Measurements from ENCODE around the gene ANKRD49. TPM values are rescaled to one million over a fixed set of nuclear protein-coding genes. Genes with fewer than 3 reads are reported as not detected.
A peak's percentile ranks its signal among the peaks of the same experiment; 100 is the strongest.

ANKRD49 gene
- 10 to 100 TPM; 14.2 to 33.8 (median 26.7) TPM for polyA plus RNA-seq
- long read RNA-seq, donor 1, transcript ANKRD49-208 (2 exons, 3,002 nt), result major isoform, 13 of 29 reads
- long read RNA-seq, donor 1, transcript ANKRD49-210 (3 exons, 2,268 nt), result minor isoform, 10 of 29 reads
- long read RNA-seq, donor 1, partial matches to known transcripts, result 0 of 29 reads
- long read RNA-seq, donor 1, other reads (novel, unspliced or antisense), result 0 of 29 reads
- long read RNA-seq, donor 2, partial matches to known transcripts, result 0 of 4 reads
- long read RNA-seq, donor 2, other reads (novel, unspliced or antisense), result 0 of 4 reads
- long read RNA-seq, donor 3, transcript ANKRD49-208 (2 exons, 3,002 nt), result major isoform, 7 of 14 reads
- long read RNA-seq, donor 3, partial matches to known transcripts, result 7 of 14 reads
- long read RNA-seq, donor 3, other reads (novel, unspliced or antisense), result 0 of 14 reads
- long read RNA-seq, donor 4, result 0 reads
- long read RNA-seq, donor 5, partial matches to known transcripts, result 0 of 2 reads
- long read RNA-seq, donor 5, other reads (novel, unspliced or antisense), result 0 of 2 reads
- long read RNA-seq, donor 6, transcript ANKRD49-208 (2 exons, 3,002 nt), result major isoform, 10 of 12 reads
- long read RNA-seq, donor 6, partial matches to known transcripts, result 0 of 12 reads
- long read RNA-seq, donor 6, other reads (novel, unspliced or antisense), result 0 of 12 reads
- long read RNA-seq, donor 7, result 0 reads
- long read RNA-seq, donor 8, result 0 reads
- long read RNA-seq, donor 9, partial matches to known transcripts, result 0 of 2 reads
- long read RNA-seq, donor 9, other reads (novel, unspliced or antisense), result 0 of 2 reads
- long read RNA-seq, donor 10, transcript ANKRD49-208 (2 exons, 3,002 nt), result major isoform, 14 of 17 reads
- long read RNA-seq, donor 10, partial matches to known transcripts, result 0 of 17 reads
- long read RNA-seq, donor 10, other reads (novel, unspliced or antisense), result 0 of 17 reads

DNA sequence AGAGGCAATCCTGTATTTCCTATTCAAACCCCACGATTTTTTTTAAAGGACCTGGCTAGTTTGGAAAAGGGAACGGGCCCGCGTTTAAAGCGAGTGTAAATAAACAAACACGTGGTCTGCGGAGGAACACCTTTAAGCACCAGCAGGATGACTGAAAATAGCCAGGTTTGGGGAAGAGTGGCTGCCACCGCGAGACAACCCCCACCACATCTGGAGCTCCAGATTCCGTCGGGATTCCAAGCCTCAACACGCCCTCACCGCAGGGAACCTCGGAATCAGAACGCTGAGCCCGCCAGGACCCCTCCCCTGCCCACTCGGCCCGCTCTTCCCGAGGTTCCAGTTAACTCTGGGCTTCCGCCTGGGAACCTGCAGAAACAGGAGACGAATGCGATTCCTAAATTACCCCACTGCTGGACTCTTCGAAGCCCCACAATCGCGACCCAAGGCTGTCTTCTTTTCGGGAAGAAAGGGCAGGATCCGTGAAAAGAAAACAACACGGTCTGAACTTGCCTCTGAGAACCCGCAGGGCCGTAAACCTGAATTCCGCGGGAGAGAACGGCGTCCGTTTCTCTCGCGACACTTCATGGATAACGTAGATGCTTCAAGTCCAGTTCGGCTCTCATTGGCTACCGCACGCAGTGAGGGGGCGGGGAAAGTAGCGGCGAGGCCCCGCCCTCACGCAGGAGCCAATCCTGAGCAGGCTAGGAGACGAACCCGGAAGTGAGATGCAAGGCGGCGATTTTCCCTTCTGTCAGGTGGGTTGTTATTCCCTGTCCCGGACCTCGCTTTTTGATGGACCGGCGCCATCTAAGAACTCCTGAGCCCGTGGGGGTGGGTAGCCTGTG, at the start of gene ANKRD49, which contains the start of gene MRE11:
Gene ANKRD49 (plus strand): TSS at position 704 of the 845 bp plus-strand sequence. CDS start 2,710 bp downstream, outside the sequence.
Gene MRE11 (minus strand): TSS at position 564 of the 845 bp plus-strand sequence. CDS start 1,043 bp downstream, outside the sequence.
- WGBS, 3 donors, result 0% methylated on average over 55 of the region's 55 CpGs
- peak within 1 kb of the TSS; percentile 65 to 97 (median 77) for H3K4me3 ChIP-seq (ENCODE audit: low read depth in 1 of 3, low read length in 3 of 3)
- H3K27ac ChIP-seq (ENCODE audit: low read depth in 1 of 3, low read length in 2 of 3), result peak within 1 kb of the TSS; percentile 71 to 90 (median 76)
- H3K9me3 ChIP-seq (ENCODE audit: control insufficient read depth in 2 of 2, insufficient read depth in 1 of 2, low read depth in 1 of 2, low read length in 1 of 2), result no peaks in the 10 kb centered on the region
- peak; percentile 88 for FAIRE-seq
- peaks cover 0 to 6% (median 0%) of the 10 kb centered on the region in 3 donors for H3K4me1 ChIP-seq (ENCODE audit: control insufficient read depth in 3 of 3, insufficient read depth in 2 of 3, low read depth in 1 of 3, low read length in 2 of 3)
- H3K27me3 ChIP-seq (ENCODE audit: control insufficient read depth in 3 of 3, insufficient read depth in 3 of 3, low read length in 3 of 3), result no peaks in the 10 kb centered on the region
- peaks cover 3 to 8% (median 4%) of the 10 kb centered on the region in 3 donors for H3K36me3 ChIP-seq (ENCODE audit: control insufficient read depth in 3 of 3, insufficient read depth in 2 of 3, low read depth in 1 of 3, low read length in 3 of 3)
- DNase-seq, result peak; percentile 99

- no peaks in the 10 kb centered on the region for H3K4me1 ChIP-seq (ENCODE audit: control insufficient read depth in 3 of 3, insufficient read depth in 2 of 3, low read depth in 1 of 3, low read length in 2 of 3)
- no peak overlapping the region for H3K4me3 ChIP-seq (ENCODE audit: low read depth in 1 of 3, low read length in 3 of 3)
- 88 to 93% (median 93%) methylated on average over 1 of the region's 1 CpG for WGBS, 3 donors
- no peak for DNase-seq
- no peak overlapping the region for H3K27ac ChIP-seq (ENCODE audit: low read depth in 1 of 3, low read length in 2 of 3)
- H3K27me3 ChIP-seq (ENCODE audit: control insufficient read depth in 3 of 3, insufficient read depth in 3 of 3, low read length in 3 of 3), result no peaks in the 10 kb centered on the region
- no peaks in the 10 kb centered on the region for H3K9me3 ChIP-seq (ENCODE audit: control insufficient read depth in 2 of 2, insufficient read depth in 1 of 2, low read depth in 1 of 2, low read length in 1 of 2)
- no peak for FAIRE-seq
- H3K36me3 ChIP-seq (ENCODE audit: control insufficient read depth in 3 of 3, insufficient read depth in 2 of 3, low read depth in 1 of 3, low read length in 3 of 3), result peaks cover 0 to 21% (median 2%) of the 10 kb centered on the region in 3 donors
Observed at GRCh38 chr11:94445641-94446040, 48.1 kb upstream of the ANKRD49 start.

GRCh38 chr11:94447149-94447548, 46.6 kb upstream of the ANKRD49 start:
- H3K36me3 ChIP-seq (ENCODE audit: control insufficient read depth in 3 of 3, insufficient read depth in 2 of 3, low read depth in 1 of 3, low read length in 3 of 3), result peaks cover 0 to 18% (median 2%) of the 10 kb centered on the region in 3 donors
- H3K27me3 ChIP-seq (ENCODE audit: control insufficient read depth in 3 of 3, insufficient read depth in 3 of 3, low read length in 3 of 3), result no peaks in the 10 kb centered on the region
- FAIRE-seq (no peak), DNase-seq (no peak)
- no peaks in the 10 kb centered on the region for H3K9me3 ChIP-seq (ENCODE audit: control insufficient read depth in 2 of 2, insufficient read depth in 1 of 2, low read depth in 1 of 2, low read length in 1 of 2)
- H3K4me3 ChIP-seq (ENCODE audit: low read depth in 1 of 3, low read length in 3 of 3), result no peak overlapping the region
- H3K27ac ChIP-seq (ENCODE audit: low read depth in 1 of 3, low read length in 2 of 3), result no peak overlapping the region
- WGBS, 3 donors, result 95 to 98% (median 95%) methylated on average over 4 of the region's 4 CpGs
- no peaks in the 10 kb centered on the region for H3K4me1 ChIP-seq (ENCODE audit: control insufficient read depth in 3 of 3, insufficient read depth in 2 of 3, low read depth in 1 of 3, low read length in 2 of 3)

DNA sequence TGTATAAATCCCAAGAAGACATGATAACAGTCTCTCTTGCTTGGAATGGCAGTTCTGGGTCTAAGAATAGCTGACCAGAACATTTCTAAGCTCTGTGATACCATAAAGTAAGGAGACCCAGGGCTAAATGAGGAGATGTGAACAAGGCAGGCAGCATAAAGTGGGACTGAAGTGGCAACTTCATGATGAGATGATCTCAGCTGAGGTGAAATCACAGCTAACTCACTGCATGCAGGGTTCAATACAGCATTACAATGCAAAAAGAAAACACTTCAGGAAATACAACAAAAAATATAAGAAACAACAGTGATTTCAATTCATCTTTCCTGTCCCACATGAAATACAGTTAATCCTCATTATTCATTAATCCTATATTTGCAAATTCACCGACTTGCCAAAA, 44.8 kb upstream of the ANKRD49 start:
- Histone ChIP-seq H3K27me3 (ENCODE audit: control insufficient read depth in 3 of 3, insufficient read depth in 3 of 3, low read length in 3 of 3) (no peaks in the 10 kb centered on the region), H3K4me3 (ENCODE audit: low read depth in 1 of 3, low read length in 3 of 3) (no peak overlapping the region), H3K4me1 (ENCODE audit: control insufficient read depth in 3 of 3, insufficient read depth in 2 of 3, low read depth in 1 of 3, low read length in 2 of 3) (no peaks in the 10 kb centered on the region), H3K9me3 (ENCODE audit: control insufficient read depth in 2 of 2, insufficient read depth in 1 of 2, low read depth in 1 of 2, low read length in 1 of 2) (no peaks in the 10 kb centered on the region), H3K36me3 (ENCODE audit: control insufficient read depth in 3 of 3, insufficient read depth in 2 of 3, low read depth in 1 of 3, low read length in 3 of 3) (peaks cover 0 to 16% (median 2%) of the 10 kb centered on the region in 3 donors), H3K27ac (ENCODE audit: low read depth in 1 of 3, low read length in 2 of 3) (no peak overlapping the region)
- no peak for FAIRE-seq
- 79 to 96% (median 88%) methylated on average over 1 of the region's 1 CpG for WGBS, 3 donors
- DNase-seq, result no peak

- WGBS, 3 donors, result 83 to 90% (median 89%) methylated on average over 2 of the region's 2 CpGs
- Histone ChIP-seq H3K9me3 (ENCODE audit: control insufficient read depth in 2 of 2, insufficient read depth in 1 of 2, low read depth in 1 of 2, low read length in 1 of 2) (no peaks in the 10 kb centered on the region), H3K4me1 (ENCODE audit: control insufficient read depth in 3 of 3, insufficient read depth in 2 of 3, low read depth in 1 of 3, low read length in 2 of 3) (no peaks in the 10 kb centered on the region), H3K27ac (ENCODE audit: low read depth in 1 of 3, low read length in 2 of 3) (no peak overlapping the region), H3K36me3 (ENCODE audit: control insufficient read depth in 3 of 3, insufficient read depth in 2 of 3, low read depth in 1 of 3, low read length in 3 of 3) (peaks cover 0 to 16% (median 2%) of the 10 kb centered on the region in 3 donors), H3K27me3 (ENCODE audit: control insufficient read depth in 3 of 3, insufficient read depth in 3 of 3, low read length in 3 of 3) (no peaks in the 10 kb centered on the region), H3K4me3 (ENCODE audit: low read depth in 1 of 3, low read length in 3 of 3) (no peak overlapping the region)
- FAIRE-seq (no peak), DNase-seq (peak; percentile 8)
Observed at GRCh38 chr11:94449437-94449836, 44.3 kb upstream of the ANKRD49 start.

DNA sequence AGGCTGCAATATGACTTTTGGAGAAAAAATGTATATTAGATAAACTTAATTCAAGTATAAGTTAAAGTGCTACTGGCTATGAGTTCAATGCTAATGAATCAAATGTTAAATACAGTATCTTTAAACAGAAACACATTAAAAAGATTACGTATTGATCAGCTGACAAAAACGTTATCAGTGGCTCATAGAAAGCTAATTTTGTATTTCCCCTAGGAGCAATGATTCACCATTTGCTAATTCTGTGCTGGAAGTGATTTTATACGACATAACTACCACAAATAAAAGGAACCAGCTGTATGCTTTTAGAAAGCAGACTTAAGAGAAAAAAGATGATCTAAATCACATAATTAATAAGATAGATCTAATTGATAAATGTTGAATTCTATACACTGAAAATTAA, 43.7 kb upstream of the ANKRD49 start:
- no peaks in the 10 kb centered on the region for H3K4me1 ChIP-seq (ENCODE audit: control insufficient read depth in 3 of 3, insufficient read depth in 2 of 3, low read depth in 1 of 3, low read length in 2 of 3)
- FAIRE-seq (no peak), DNase-seq (no peak)
- no peak overlapping the region for H3K4me3 ChIP-seq (ENCODE audit: low read depth in 1 of 3, low read length in 3 of 3)
- WGBS, 3 donors, result 61 to 79% (median 71%) methylated on average over 3 of the region's 3 CpGs
- peaks cover 0 to 16% (median 2%) of the 10 kb centered on the region in 3 donors for H3K36me3 ChIP-seq (ENCODE audit: control insufficient read depth in 3 of 3, insufficient read depth in 2 of 3, low read depth in 1 of 3, low read length in 3 of 3)
- H3K27me3 ChIP-seq (ENCODE audit: control insufficient read depth in 3 of 3, insufficient read depth in 3 of 3, low read length in 3 of 3), result no peaks in the 10 kb centered on the region
- no peaks in the 10 kb centered on the region for H3K9me3 ChIP-seq (ENCODE audit: control insufficient read depth in 2 of 2, insufficient read depth in 1 of 2, low read depth in 1 of 2, low read length in 1 of 2)
- no peak overlapping the region for H3K27ac ChIP-seq (ENCODE audit: low read depth in 1 of 3, low read length in 2 of 3)

- FAIRE-seq (no peak), DNase-seq (no peak)
- Histone ChIP-seq H3K27ac (ENCODE audit: low read depth in 1 of 3, low read length in 2 of 3) (no peak overlapping the region), H3K4me3 (ENCODE audit: low read depth in 1 of 3, low read length in 3 of 3) (no peak overlapping the region), H3K4me1 (ENCODE audit: control insufficient read depth in 3 of 3, insufficient read depth in 2 of 3, low read depth in 1 of 3, low read length in 2 of 3) (no peaks in the 10 kb centered on the region), H3K9me3 (ENCODE audit: control insufficient read depth in 2 of 2, insufficient read depth in 1 of 2, low read depth in 1 of 2, low read length in 1 of 2) (no peaks in the 10 kb centered on the region), H3K27me3 (ENCODE audit: control insufficient read depth in 3 of 3, insufficient read depth in 3 of 3, low read length in 3 of 3) (no peaks in the 10 kb centered on the region), H3K36me3 (ENCODE audit: control insufficient read depth in 3 of 3, insufficient read depth in 2 of 3, low read depth in 1 of 3, low read length in 3 of 3) (peaks cover 0 to 7% (median 5%) of the 10 kb centered on the region in 3 donors)
- 94 to 99% (median 98%) methylated on average over 2 of the region's 2 CpGs for WGBS, 3 donors
Observed at GRCh38 chr11:94452988-94453387, 40.8 kb upstream of the ANKRD49 start.
